CD1c-positive myeloid dendritic cell (primary cell): ENCODE results near the gene AKAP13.

Experiments
- DNase-seq: peaks from one replicate; pipeline ENCODE4 v3.0.0-alpha.2; 2016; ENCODE audit errors: extremely low spot score

AKAP13 gene

GRCh38 chr15:85766001-85766831 lies 385.8 kb downstream of the AKAP13 start:
- no peak for DNase-seq

DNA sequence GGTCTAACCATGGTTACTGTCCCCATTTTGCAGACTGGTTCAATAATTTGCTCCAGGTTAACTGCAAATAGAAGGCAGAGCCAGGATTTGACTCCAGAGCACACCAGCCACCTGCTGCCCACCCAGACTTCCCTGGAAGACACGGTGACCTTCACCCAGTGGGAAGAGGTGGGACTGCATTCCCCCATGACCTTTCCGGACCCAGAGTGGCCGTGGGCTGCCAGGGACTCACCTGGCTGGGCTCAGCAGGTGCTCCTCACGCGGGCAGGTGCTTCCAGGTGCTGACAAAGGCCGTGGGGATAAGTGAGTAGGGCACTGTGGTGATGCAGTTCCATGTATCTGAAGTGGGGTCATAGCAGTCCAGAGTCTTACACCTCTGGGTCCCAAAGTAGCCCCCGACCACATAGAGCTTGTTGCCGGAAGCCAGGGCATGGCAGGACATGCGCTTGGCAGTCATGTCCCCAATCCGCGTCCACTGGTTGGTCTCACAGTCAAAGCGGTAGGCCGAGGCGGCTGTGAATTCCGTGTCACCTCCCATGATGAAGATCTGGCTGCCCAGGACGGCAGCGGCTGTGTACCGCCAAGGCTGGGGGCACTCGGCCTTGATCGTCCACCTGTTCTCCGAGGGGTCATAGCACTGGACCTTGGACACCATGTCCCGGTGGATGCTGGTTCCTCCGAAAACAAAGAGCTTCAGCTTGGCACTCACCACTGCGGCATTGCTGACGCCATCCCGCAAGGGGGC lies 387.6 kb downstream of the AKAP13 start:
- DNase-seq = no peak

DNA sequence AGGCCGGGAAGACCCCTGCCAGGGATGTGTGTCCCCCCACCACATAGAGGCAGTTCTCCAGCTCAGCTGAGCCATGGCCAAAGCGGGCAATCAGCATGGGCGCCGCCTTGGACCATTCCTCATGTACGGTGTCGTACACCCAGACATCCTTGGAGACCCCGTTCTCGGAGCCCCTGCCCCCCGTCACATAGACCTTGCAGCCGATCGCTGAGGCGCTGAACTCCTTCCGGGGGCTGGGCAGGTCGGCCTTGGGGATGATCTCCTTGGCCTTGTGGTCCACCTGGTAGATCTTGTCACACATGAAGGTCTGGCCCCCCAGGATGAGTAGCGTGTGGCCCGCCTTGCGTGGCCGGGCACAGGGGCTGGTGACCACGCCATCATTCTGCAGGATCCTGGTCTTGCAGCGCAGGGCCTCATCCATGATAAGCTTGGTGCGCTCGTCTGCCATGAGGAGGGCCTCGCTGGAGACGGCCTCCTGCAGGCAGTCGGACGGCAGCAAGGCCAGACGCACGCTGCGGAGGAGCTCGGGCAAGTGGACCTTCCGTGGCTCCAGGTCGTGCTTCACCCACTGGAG lies 388.3 kb downstream of the AKAP13 start:
- DNase-seq = no peak

DNA sequence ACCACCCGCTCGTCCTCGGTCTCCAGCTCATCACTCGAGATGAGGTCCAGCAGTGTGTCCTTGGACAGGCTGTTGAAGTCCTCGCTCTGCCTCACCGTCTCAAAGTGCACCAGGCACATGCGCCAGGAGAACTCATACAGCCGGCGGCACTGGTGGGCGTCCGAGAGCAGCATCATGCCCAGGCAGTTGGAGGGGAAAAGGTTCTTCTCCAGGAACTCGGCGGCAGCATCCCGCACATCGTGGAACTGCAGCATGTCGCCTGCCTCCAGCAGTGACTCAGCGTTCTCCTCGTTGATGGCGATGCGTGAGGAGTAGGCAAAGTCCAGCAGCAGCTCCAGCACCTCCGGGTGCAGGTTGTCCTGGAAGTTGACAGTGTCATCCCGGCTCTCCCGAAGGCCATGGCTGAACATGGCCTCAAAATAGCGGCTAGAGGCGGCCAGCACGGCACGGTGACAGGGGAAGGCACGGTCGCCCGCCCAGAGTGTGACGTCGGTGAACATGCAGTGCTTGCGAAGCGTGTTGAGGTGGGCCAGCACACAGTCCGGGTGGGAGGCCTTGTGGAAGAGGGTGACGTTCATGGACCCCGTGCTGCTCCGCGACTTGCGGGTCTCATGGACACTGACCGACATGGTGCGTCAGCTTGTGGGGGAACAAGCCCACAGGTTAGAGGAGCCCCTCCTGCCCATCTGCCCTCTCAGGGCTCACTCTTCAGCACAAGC lies 388.9 kb downstream of the AKAP13 start:
- no peak for DNase-seq

- no peak for DNase-seq
Observed at GRCh38 chr15:85770096-85771041, 390.0 kb downstream of the AKAP13 start.

DNA sequence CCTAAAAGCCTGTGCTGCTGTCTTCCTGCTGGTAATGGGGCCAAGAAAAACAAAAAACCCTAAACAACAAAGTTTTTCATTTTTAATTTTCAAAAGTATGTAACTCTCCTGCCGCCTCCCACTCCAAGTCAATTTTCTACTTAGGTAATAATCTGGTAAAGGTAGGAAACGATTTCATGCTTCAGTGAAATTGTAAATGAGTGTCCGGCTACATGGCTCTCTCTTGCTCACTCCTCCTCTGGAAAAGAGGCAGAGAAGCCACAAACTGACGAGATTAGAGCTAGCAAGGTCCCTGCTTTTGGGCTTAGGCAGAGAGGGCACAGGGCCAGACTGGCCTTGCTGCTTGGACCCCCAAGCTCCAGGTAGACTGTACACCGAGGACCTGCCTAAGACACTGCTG lies 390.9 kb downstream of the AKAP13 start:
- no peak for DNase-seq

DNA sequence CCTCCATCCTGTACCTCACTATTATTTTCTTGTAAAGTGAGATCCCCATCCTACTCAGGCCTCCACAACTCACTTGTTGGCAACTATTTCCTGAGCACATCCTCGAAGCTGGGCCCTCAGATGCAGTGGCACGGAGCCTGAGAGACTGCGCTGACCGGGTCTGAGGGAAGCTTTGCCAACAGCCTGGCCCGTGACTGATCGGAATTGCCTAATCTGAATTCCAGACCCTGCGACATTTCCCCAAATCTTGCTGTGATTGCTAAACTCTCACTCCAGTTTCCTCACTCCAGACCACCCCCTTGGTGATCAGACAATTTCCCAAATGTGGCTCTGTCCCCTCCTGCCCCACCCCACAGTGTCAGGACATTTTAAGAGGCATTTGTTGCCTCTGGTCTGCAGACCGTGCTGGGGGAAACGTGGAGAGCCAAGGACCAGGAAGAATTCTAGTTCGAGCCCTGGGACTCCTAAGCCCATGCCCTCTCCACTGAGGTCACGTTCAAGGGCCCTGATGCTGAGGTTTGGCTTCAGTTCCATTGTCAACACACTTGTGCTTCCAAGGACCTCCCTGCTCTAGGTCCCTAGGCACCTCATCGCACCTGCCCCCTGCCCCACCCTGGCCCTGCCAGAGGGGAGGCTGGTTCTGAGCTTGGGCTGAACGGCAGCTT lies 391.5 kb downstream of the AKAP13 start:
- DNase-seq = no peak

DNA sequence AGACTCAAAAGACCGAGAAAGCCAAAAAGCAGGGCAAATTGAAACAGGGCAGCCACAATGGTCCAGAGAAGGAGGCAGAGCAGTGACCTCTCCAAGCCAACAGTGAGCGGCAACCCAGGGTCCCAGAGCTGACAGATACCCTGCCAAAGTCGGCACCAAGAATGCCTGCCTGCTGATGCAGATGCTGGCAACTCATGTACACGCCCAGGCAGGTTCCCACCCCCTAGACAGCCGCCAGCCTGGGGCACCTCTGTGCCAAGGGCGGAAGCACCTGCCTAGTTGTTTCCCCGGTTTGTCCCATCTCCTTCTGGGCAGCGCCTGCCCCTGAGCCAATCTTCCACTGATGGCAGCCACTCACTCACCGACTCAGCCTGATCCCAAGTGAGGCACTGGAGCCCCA lies 392.3 kb downstream of the AKAP13 start:
- DNase-seq = no peak

DNA sequence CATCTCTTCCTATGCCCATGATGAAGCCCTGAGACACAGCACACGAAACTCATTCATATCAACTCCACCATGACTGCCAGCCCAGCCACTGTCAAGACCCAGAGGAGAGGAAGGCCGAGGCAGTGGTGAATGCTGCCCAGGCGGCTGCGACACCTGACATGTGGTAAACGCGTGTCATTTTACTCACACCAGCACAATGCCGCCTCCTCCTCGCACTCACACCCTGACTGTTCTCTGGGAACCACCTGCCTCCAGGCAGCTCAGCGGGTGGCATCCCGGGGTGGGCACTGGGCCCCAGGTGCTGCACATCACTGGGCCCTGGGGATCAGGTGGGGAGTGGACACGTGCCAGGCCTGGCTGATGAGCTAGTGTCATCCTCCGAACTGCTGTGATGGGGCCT lies 392.8 kb downstream of the AKAP13 start:
- DNase-seq = no peak

DNA sequence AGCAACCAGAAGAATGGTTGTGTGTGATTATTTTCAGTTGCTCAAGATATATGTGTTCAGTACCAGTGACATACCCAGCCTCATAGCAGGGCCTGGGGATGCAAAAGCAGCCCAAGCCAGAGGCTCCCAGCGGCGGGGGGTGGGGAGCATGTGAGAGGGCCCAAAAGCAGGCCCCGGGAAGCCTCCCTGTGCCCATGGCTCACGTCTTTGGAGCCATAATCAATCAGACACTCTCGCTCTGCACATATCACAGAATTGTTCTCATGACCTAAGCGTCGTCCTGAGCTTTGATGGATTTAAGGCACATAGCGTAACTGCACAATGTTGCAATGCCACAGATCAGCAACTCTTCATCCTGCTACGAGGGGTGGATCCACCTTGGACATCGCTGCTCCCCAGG lies 393.6 kb downstream of the AKAP13 start:
- DNase-seq = no peak

GRCh38 chr15:85777250-85778106 lies 397.1 kb downstream of the AKAP13 start:
- DNase-seq = no peak

- DNase-seq = no peak
Observed at GRCh38 chr15:85778107-85778776, 397.8 kb downstream of the AKAP13 start.

- DNase-seq = no peak
Observed at GRCh38 chr15:85779249-85779648, 398.8 kb downstream of the AKAP13 start.

- DNase-seq = no peak
Observed at GRCh38 chr15:85780225-85780985, 400.0 kb downstream of the AKAP13 start.

DNA sequence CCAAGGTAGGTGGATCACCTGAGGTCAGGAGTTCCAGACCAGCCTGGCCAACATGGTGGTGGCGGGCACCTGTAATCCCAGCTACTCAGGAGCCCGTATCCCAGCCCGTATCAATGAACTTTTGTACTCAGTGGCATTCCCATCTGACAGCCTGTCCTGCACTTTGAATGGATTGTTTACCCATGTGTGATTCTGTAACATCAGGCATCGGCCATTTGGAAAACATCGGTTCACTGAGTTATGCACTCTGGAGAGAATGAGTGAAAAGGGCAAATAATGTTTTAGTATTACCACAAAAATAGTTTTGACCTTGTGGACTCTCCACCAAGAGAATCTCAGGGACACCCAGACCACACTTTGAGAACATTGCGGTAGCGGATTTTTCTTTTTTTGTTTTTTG lies 400.7 kb downstream of the AKAP13 start:
- no peak for DNase-seq

GRCh38 chr15:85782064-85782463 lies 401.7 kb downstream of the AKAP13 start:
- no peak for DNase-seq

DNA sequence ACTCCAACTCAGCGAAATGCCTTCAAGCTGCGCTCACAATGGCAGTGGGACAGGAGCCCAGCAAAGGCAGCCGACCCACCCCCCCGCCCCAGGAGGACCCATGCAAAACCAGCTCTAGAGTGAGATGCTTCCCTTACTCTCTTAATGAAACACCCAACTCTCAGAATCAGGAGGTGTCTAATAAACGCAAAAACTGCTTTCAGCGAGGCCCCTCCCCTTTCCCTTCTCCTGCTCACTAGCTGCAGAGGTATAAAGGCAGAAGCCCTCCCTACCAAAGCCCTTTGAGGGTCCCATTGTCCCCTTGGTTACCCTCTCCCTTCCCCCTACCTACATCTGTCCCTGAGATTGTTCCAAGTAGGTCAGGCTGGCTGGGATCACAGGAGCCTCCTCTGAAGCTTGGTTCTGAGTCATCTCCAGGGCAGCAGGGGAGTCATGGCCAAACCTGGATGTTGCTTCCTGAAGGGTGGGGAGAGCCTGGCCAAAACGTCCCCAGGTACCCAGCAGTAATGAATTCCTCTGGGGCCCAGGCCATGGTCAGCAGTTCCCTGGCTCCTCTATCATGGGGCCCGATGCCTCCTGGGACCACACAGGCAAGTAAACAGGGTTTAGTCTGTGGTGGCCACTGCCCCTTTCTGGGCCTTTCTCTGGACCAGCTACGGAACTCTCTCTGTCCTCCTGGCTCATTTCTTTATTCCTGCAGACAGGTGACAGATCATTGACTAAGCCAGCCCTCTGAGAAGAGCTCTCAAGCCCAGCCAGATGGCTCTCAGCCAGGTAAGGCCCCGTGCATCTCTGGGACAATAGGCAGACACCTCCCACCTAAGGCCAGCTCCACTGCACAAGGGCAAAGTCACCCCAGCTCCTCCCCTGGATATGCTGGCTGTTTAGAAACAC lies 405.7 kb downstream of the AKAP13 start:
- no peak for DNase-seq
